Measurements from ENCODE around the gene NRSN1.

Gene NRSN1

DNA sequence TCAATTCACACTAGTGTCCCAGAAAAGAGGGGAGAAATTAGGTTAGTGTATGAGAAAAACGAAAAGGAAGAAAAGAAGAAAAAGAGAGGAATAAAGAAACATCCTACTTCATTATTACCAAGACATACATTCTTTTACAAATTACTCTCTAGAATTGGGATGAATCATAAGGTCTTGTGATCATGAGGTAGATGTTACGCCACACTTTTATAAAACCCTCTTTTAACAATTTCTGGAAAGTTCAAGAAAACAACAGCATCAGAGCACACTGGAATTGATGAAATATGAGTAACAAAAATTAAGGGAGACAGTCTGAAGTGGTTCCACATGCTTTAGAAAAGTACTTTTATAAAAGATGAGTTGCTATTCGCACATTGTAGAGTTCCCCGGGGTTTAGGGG, 32.6 kb upstream of the NRSN1 start:
- Histone ChIP-seq H3K27me3 (replicated peaks) (no peaks in the 10 kb centered on the region), H3K27ac (no peak overlapping the region), H3K4me3 (ENCODE audit: low read depth, low read length) (no peak overlapping the region), H3K36me3 (replicated peaks) (no peaks in the 10 kb centered on the region)
- DNase-seq, result no peak
- in situ Hi-C loops (cut with HindIII; ENCODE audit: low pct_ligation_motif_present, low sequenced_read_pairs), result no loop called here
- TF ChIP-seq, protein P1, sequence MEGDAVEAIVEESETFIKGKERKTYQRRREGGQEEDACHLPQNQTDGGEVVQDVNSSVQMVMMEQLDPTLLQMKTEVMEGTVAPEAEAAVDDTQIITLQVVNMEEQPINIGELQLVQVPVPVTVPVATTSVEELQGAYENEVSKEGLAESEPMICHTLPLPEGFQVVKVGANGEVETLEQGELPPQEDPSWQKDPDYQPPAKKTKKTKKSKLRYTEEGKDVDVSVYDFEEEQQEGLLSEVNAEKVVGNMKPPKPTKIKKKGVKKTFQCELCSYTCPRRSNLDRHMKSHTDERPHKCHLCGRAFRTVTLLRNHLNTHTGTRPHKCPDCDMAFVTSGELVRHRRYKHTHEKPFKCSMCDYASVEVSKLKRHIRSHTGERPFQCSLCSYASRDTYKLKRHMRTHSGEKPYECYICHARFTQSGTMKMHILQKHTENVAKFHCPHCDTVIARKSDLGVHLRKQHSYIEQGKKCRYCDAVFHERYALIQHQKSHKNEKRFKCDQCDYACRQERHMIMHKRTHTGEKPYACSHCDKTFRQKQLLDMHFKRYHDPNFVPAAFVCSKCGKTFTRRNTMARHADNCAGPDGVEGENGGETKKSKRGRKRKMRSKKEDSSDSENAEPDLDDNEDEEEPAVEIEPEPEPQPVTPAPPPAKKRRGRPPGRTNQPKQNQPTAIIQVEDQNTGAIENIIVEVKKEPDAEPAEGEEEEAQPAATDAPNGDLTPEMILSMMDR (IDR thresholded peaks at IDR 0.05; ENCODE audit: low read depth, low read length, missing control alignments), result no peak

DNA sequence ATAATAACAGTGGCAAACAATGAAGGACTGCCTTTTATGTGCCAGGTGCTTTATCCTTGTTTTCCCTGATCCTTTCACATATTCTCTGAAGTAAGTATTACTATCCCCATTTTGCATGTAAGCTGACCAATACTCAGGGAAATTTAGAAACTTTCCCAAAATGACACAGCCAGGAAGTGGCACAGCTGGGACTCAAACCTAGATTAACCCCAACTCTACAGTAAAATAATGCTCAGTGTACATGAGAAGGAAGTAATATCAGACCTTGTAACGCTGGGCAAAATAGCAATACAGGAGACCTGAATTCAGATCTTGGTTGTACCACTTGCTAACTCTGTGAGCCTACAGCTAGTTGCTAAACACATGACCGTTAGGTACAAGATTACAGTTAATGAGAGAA, 26.8 kb upstream of the NRSN1 start:
- H3K36me3 ChIP-seq (replicated peaks), result no peaks in the 10 kb centered on the region
- TF ChIP-seq, protein P1 (IDR thresholded peaks at IDR 0.05; ENCODE audit: low read depth, low read length, missing control alignments), result no peak
- no peak for DNase-seq
- in situ Hi-C loops (cut with HindIII; ENCODE audit: low pct_ligation_motif_present, low sequenced_read_pairs), result no loop called here
- H3K27me3 ChIP-seq (replicated peaks), result no peaks in the 10 kb centered on the region
- H3K27ac ChIP-seq, result no peak overlapping the region
- H3K4me3 ChIP-seq (ENCODE audit: low read depth, low read length), result no peak overlapping the region

DNA sequence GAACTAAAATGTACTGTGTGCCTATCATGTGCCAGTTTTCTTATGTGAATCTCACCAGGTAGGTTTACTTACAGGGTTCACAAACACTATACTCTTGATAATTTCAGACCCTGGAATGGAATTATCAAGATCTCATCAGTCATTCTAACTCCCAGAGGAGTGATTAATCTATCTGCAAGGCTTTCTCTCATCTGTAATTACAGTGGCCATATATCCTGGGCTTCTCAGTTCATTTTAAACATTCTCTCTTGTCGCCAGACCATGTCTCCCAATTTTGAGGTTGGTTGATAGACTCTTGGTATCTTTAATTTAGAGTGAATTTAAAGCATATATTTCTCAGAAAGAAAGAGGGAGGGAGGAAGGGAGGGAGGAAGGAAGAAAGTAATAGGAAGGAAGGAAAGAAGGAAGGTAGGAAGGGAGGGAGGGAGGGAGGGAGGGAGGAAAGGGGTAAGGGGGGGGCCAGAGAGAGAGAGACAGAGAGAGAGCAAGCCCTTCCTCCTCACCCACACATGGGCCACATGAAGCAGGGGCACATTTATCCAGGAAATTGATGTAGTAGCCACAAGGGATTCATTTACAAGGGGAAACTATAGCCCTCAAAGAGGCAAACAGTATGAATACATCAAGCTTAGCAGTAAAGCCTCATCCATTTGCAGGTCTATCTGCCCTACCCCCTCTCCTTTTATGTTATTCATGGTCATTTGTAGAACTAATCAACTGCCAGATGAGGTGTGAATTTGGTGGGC, 25.8 kb upstream of the NRSN1 start:
- H3K27me3 ChIP-seq (replicated peaks), result no peaks in the 10 kb centered on the region
- no peaks in the 10 kb centered on the region for H3K36me3 ChIP-seq (replicated peaks)
- no peak overlapping the region for H3K4me3 ChIP-seq (ENCODE audit: low read depth, low read length)
- in situ Hi-C loops (cut with HindIII; ENCODE audit: low pct_ligation_motif_present, low sequenced_read_pairs), result no loop called here
- TF ChIP-seq, protein P1 (IDR thresholded peaks at IDR 0.05; ENCODE audit: low read depth, low read length, missing control alignments), result no peak
- no peak for DNase-seq
- no peak overlapping the region for H3K27ac ChIP-seq

DNA sequence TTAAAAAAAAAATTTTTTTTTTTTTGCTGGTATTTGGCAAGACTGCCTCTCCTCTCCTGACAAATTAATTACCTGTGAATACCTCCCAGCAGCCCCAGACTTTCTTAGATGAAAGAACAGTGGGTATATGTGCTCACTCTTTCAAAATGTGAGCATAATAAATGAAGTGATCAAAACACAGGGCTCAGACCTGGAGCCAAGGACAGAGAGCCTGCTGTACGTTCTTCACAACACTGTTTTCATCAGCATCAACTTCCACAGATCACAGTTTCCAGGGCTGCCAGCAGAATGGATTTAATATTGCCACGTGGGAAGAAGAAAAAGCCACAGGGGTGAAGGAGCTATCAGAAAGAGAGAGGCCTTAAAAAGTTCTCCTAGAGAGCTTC, 25.3 kb upstream of the NRSN1 start:
- Histone ChIP-seq H3K36me3 (replicated peaks) (no peaks in the 10 kb centered on the region), H3K27ac (no peak overlapping the region), H3K27me3 (replicated peaks) (no peaks in the 10 kb centered on the region), H3K4me3 (ENCODE audit: low read depth, low read length) (no peak overlapping the region)
- in situ Hi-C loops (cut with HindIII; ENCODE audit: low pct_ligation_motif_present, low sequenced_read_pairs), result no loop called here
- TF ChIP-seq, protein P1 (IDR thresholded peaks at IDR 0.05; ENCODE audit: low read depth, low read length, missing control alignments), result no peak
- DNase-seq, result no peak

DNA sequence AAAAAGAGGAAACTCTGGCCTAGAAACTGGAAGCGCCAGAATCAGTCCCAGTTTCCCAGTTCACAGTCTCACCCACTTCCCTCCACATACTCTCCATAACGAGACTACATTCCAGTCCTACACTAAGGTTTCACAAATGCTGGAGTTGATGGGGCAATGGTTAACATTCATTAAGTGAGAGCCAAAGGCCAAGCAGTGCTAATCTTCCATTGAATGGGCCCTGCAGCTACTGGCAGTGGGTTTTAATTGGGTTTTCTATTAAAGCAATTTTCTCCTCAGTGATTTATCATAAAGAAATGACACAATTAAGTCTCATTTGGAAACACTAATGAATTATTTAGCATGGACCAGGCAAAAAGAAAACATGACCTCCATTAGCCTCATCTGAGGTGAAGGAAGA, 20.8 kb upstream of the NRSN1 start:
- no peaks in the 10 kb centered on the region for H3K27me3 ChIP-seq (replicated peaks)
- in situ Hi-C loops (cut with HindIII; ENCODE audit: low pct_ligation_motif_present, low sequenced_read_pairs), result no loop called here

More for the DNA sequence above, 20.8 kb upstream of the NRSN1 start:
- TF ChIP-seq, protein P1 (IDR thresholded peaks at IDR 0.05; ENCODE audit: low read depth, low read length, missing control alignments), result no peak
- Histone ChIP-seq H3K27ac (no peak overlapping the region), H3K36me3 (replicated peaks) (no peaks in the 10 kb centered on the region), H3K4me3 (ENCODE audit: low read depth, low read length) (no peak overlapping the region)
- no peak for DNase-seq

All from brain microvascular endothelial cell (primary cell).